ENCODE data around the gene TAF1C. TPM values are rescaled to one million over a fixed set of nuclear protein-coding genes. Genes with fewer than 3 reads are reported as not detected.

The TAF1C gene
- total and polyA plus RNA-seq, 10 of the 15 experiments (the other 5 are each of a cell fraction or from before 2014, with no cell fraction given), result 0.98 to 40.1 (median 15.4) TPM

DNA sequence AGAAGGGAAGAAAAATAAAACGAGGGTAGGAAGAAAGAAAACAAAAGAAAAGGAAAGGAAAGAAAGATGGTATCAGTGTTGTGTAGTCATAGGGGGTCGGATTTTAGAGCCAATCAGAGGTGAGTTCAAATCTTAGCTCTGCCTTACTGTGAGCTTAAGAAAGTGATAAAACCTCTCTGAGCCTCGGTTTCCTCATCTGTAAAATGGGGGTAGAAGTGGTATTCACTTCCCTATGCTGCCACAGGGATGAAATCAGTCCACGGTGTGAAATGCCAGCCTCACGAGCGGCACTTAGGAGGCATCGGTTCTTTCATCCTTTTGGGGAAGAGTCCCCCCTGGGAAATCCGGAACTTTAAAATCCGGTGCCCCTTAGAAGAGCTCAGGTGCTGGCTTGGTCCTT lies 46.9 kb upstream of the TAF1C start:
- Histone ChIP-seq H3K27me3 (replicated peaks in 1 of 2; ENCODE audit: control insufficient read depth in 2 of 2, insufficient read depth in 2 of 2, low read length in 1 of 2) (peaks cover 0 to 4% of the 10 kb centered on the region in 2 experiments; a peak in 2 of 4 replicates), H3K4me1 (ENCODE audit: control insufficient read depth, insufficient read depth, low read length) (no peaks in the 10 kb centered on the region), H3K4me3 (no peak overlapping the region), H4K20me1 (ENCODE audit: control insufficient read depth, insufficient read depth) (no peaks in the 10 kb centered on the region), H2AFZ (ENCODE audit: control insufficient read depth, low read depth, low read length) (no peak overlapping the region), H3K27ac (ENCODE audit: control insufficient read depth, insufficient read depth) (no peak overlapping the region), H3K79me2 (ENCODE audit: control insufficient read depth, insufficient read depth, low read length) (no peaks in the 10 kb centered on the region), H3K9me3 (replicated peaks; ENCODE audit: control insufficient read depth, insufficient read depth, low read length) (no peaks in the 10 kb centered on the region), H3K4me2 (ENCODE audit: control insufficient read depth, insufficient read depth) (no peak overlapping the region), H3K9ac (ENCODE audit: control insufficient read depth, insufficient read depth, low read length) (no peak overlapping the region), H3K36me3 (ENCODE audit: control insufficient read depth in 2 of 2, insufficient read depth in 2 of 2, low read length in 1 of 2) (no peaks in the 10 kb centered on the region)
- no peak for ATAC-seq
- no peak for DNase-seq (ENCODE audit: low read depth, low spot score)
- no peak for FAIRE-seq
- intact Hi-C loops (cut with micrococcal nuclease; ENCODE audit: unreplicated experiment) (no loop called here), in situ Hi-C loops (cut with MboI) (no loop called here)
- POLR2A ChIA-PET, result no interaction called here
- SMC1A ChIA-PET (ENCODE audit: uncharacterized antibody, unreplicated experiment), result interaction anchor here (0.7 kb wide), 1 partner anchor 1054 kb away, joined by 3 read pairs; no protein-coding TSS in a partner anchor
- RAD21 ChIA-PET (ENCODE audit: unreplicated experiment), result no interaction called here
- CTCF ChIA-PET, result interaction anchor here (1.0 kb wide), 1 partner anchor 9 kb away, joined by 3 read pairs; no protein-coding TSS in a partner anchor
- WGBS (ENCODE audit: insufficient coverage, insufficient replicate concordance, low lambda C conversion rate, missing lambda C conversion rate), result 33% methylated on average over 9 of the region's 9 CpGs
- TF ChIP-seq, protein P1, sequence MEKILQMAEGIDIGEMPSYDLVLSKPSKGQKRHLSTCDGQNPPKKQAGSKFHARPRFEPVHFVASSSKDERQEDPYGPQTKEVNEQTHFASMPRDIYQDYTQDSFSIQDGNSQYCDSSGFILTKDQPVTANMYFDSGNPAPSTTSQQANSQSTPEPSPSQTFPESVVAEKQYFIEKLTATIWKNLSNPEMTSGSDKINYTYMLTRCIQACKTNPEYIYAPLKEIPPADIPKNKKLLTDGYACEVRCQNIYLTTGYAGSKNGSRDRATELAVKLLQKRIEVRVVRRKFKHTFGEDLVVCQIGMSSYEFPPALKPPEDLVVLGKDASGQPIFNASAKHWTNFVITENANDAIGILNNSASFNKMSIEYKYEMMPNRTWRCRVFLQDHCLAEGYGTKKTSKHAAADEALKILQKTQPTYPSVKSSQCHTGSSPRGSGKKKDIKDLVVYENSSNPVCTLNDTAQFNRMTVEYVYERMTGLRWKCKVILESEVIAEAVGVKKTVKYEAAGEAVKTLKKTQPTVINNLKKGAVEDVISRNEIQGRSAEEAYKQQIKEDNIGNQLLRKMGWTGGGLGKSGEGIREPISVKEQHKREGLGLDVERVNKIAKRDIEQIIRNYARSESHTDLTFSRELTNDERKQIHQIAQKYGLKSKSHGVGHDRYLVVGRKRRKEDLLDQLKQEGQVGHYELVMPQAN (conservative IDR thresholded peaks at IDR 0.05), result no peak
- no peak for TF ChIP-seq KDM1A (IDR thresholded peaks at IDR 0.05; ENCODE audit: borderline replicate concordance)
- TF ChIP-seq NFIC (IDR thresholded peaks at IDR 0.05; ENCODE audit: low read depth, low read length), result no peak
- no peak for TF ChIP-seq NR2F1 (conservative IDR thresholded peaks at IDR 0.05)
- TF ChIP-seq, protein P2, sequence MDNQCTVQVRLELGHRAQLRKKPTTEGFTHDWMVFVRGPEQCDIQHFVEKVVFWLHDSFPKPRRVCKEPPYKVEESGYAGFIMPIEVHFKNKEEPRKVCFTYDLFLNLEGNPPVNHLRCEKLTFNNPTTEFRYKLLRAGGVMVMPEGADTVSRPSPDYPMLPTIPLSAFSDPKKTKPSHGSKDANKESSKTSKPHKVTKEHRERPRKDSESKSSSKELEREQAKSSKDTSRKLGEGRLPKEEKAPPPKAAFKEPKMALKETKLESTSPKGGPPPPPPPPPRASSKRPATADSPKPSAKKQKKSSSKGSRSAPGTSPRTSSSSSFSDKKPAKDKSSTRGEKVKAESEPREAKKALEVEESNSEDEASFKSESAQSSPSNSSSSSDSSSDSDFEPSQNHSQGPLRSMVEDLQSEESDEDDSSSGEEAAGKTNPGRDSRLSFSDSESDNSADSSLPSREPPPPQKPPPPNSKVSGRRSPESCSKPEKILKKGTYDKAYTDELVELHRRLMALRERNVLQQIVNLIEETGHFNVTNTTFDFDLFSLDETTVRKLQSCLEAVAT (IDR thresholded peaks at IDR 0.05), result no peak
- TF ChIP-seq FOS (IDR thresholded peaks at IDR 0.05; ENCODE audit: borderline replicate concordance, extremely low read depth, insufficient read length), result no peak
- no peak for TF ChIP-seq TAF1 (IDR thresholded peaks at IDR 0.05; ENCODE audit: borderline replicate concordance, low read depth, low read length)
- TF ChIP-seq IRF4 (IDR thresholded peaks at IDR 0.05; ENCODE audit: low read depth, low read length), result no peak
- no peak for TF ChIP-seq HDAC2 (IDR thresholded peaks at IDR 0.05)
- TF ChIP-seq, protein P3, sequence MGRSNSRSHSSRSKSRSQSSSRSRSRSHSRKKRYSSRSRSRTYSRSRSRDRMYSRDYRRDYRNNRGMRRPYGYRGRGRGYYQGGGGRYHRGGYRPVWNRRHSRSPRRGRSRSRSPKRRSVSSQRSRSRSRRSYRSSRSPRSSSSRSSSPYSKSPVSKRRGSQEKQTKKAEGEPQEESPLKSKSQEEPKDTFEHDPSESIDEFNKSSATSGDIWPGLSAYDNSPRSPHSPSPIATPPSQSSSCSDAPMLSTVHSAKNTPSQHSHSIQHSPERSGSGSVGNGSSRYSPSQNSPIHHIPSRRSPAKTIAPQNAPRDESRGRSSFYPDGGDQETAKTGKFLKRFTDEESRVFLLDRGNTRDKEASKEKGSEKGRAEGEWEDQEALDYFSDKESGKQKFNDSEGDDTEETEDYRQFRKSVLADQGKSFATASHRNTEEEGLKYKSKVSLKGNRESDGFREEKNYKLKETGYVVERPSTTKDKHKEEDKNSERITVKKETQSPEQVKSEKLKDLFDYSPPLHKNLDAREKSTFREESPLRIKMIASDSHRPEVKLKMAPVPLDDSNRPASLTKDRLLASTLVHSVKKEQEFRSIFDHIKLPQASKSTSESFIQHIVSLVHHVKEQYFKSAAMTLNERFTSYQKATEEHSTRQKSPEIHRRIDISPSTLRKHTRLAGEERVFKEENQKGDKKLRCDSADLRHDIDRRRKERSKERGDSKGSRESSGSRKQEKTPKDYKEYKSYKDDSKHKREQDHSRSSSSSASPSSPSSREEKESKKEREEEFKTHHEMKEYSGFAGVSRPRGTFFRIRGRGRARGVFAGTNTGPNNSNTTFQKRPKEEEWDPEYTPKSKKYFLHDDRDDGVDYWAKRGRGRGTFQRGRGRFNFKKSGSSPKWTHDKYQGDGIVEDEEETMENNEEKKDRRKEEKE (IDR thresholded peaks at IDR 0.05), result no peak
- BruUV-seq (replicated peaks), result no TSS peak
